Neural progenitor cell (in vitro differentiated cells): ENCODE measurements around the gene RTN4RL1. TPM values are rescaled to one million over a fixed set of nuclear protein-coding genes. Genes with fewer than 3 reads are reported as not detected.

Experiments used
- DNase-seq: peaks from one replicate; pipeline ENCODE4 v3.0.0-alpha.2; 2016; ENCODE audit warnings: low spot score
- H2AFZ ChIP-seq: fragments of 200-600 bp; sonication (generic); replicated peaks from 2 replicates; pipeline ENCODE4 v1.6.1; 2016; ENCODE audit warnings: antibody characterized with exemption
- H3F3A ChIP-seq: fragments of 200-600 bp; sonication (generic); 2 replicates; pipeline ENCODE4 v1.6.1; 2016; ENCODE audit warnings: antibody characterized with exemption, low read depth
- H3K27ac ChIP-seq: fragments of 200-600 bp; sonication (generic); 2 replicates; pipeline ENCODE4 v1.5.1; 2016; ENCODE audit warnings: mild to moderate bottlenecking
- H3K27me3 ChIP-seq: fragments of 200-600 bp; sonication (generic); 2 replicates; pipeline ENCODE4 v1.6.1; 2016; ENCODE audit warnings: mild to moderate bottlenecking, moderate library complexity
- H3K36me3 ChIP-seq: fragments of 200-600 bp; sonication (generic); 2 replicates; pipeline ENCODE4 v1.5.1; 2016
- H3K4me1 ChIP-seq: fragments of 200-600 bp; sonication (generic); 2 replicates; pipeline ENCODE4 v1.6.1; 2016; ENCODE audit warnings: mixed run types
- H3K4me2 ChIP-seq: fragments of 200-600 bp; sonication (generic); 2 replicates; pipeline ENCODE4 v1.6.1; 2016
- H3K4me3 ChIP-seq: fragments of 200-600 bp; sonication (generic); 2 replicates; pipeline ENCODE4 v1.5.1; 2016
- H3K79me2 ChIP-seq: fragments of 200-600 bp; sonication (generic); 2 replicates; pipeline ENCODE4 v1.6.1; 2016; ENCODE audit warnings: low read depth
- H3K9ac ChIP-seq: fragments of 200-600 bp; sonication (generic); 2 replicates; pipeline ENCODE4 v1.6.1; 2016
- H3K9me3 ChIP-seq: fragments of 200-600 bp; sonication (generic); 2 replicates; pipeline ENCODE4 v1.5.1; 2016; ENCODE audit warnings: low read depth
- H4K20me1 ChIP-seq: fragments of 200-600 bp; sonication (generic); 2 replicates; pipeline ENCODE4 v1.6.1; 2016; ENCODE audit warnings: low read depth
- H3K27ac Mint-ChIP-seq: 3 replicates; pipeline ENCODE4 v1.8.0; 2021; ENCODE audit warnings: mixed read lengths
- H3K27me3 Mint-ChIP-seq: 2 replicates; pipeline ENCODE4 v1.8.0; 2022; ENCODE audit warnings: low read depth, mild to moderate bottlenecking, inconsistent platforms, moderate library complexity, mixed read lengths; ENCODE audit not compliant: insufficient read depth
- H3K36me3 Mint-ChIP-seq: 3 replicates; pipeline ENCODE4 v1.8.0; 2021; ENCODE audit warnings: mixed read lengths
- H3K4me1 Mint-ChIP-seq: 3 replicates; pipeline ENCODE4 v1.8.0; 2021; ENCODE audit warnings: mixed read lengths
- H3K4me3 Mint-ChIP-seq: 3 replicates; pipeline ENCODE4 v1.8.0; 2021; ENCODE audit warnings: mild to moderate bottlenecking, moderate library complexity, mixed read lengths
- H3K9me3 Mint-ChIP-seq: 3 replicates; pipeline ENCODE4 v1.8.0; 2020; ENCODE audit warnings: mixed read lengths
- CTCF ChIP-seq: fragments of 200-600 bp; sonication (generic); IDR thresholded peaks from 2 replicates; pipeline ENCODE4 v1.5.1; 2017; ENCODE audit warnings: antibody characterized with exemption, mild to moderate bottlenecking
- EZH2 ChIP-seq: fragments of 200-600 bp; sonication (generic); IDR thresholded peaks from 2 replicates; pipeline ENCODE4 v1.6.1; 2017; ENCODE audit warnings: antibody characterized with exemption, mild to moderate bottlenecking, moderate library complexity
- EZH2phosphoT487 ChIP-seq: fragments of 200-600 bp; sonication (generic); IDR thresholded peaks from 2 replicates; pipeline ENCODE4 v1.6.1; 2017; ENCODE audit warnings: antibody characterized with exemption
- total RNA-seq: library from RNA; depleted of rRNA; stranded (reverse); fragments of >200 nt; gene quantifications from 2 replicates; pipeline ENCODE4 v1.2.3, GENCODE V29; 2015; ENCODE audit warnings: low replicate concordance

Gene RTN4RL1
- total RNA-seq, 1 donor from 2014 or later, result 3.4 TPM

- Histone ChIP-seq H3K27me3 (peaks cover 66% of the 10 kb centered on the region), H3K9ac (no peak overlapping the region), H3K4me1 (peaks cover 18% of the 10 kb centered on the region), H3K4me2 (no peak overlapping the region), H3K79me2 (no peaks in the 10 kb centered on the region), H3K27ac (no peak overlapping the region), H3K4me3 (no peak overlapping the region), H3F3A (peaks cover 26% of the 10 kb centered on the region), H3K36me3 (no peaks in the 10 kb centered on the region), H3K9me3 (no peaks in the 10 kb centered on the region), H2AFZ (no peak overlapping the region), H4K20me1 (peaks cover 6% of the 10 kb centered on the region)
- DNase-seq, result no peak
- H3K27ac Mint-ChIP-seq, result no peak overlapping the region
- peaks cover 5% of the 10 kb centered on the region for H3K9me3 Mint-ChIP-seq
- peaks cover 1% of the 10 kb centered on the region for H3K36me3 Mint-ChIP-seq
- peak overlapping the region; percentile 75 for H3K4me3 Mint-ChIP-seq
- peaks cover 40% of the 10 kb centered on the region for H3K4me1 Mint-ChIP-seq
- no peak for TF ChIP-seq EZH2phosphoT487
- TF ChIP-seq CTCF, result no peak
- H3K27me3 Mint-ChIP-seq, result peaks cover 29% of the 10 kb centered on the region
Observed at GRCh38 chr17:2028234-2028614, 3.1 kb upstream of the RTN4RL1 start.

- H3K36me3 Mint-ChIP-seq, result peaks cover 1% of the 10 kb centered on the region
- H3K4me3 Mint-ChIP-seq, result peak overlapping the region; percentile 67
- Histone ChIP-seq H3K9me3 (no peaks in the 10 kb centered on the region), H3K4me3 (no peak overlapping the region), H3K27me3 (peaks cover 71% of the 10 kb centered on the region), H2AFZ (no peak overlapping the region), H3K9ac (no peak overlapping the region), H3K79me2 (no peaks in the 10 kb centered on the region), H3F3A (peaks cover 31% of the 10 kb centered on the region), H4K20me1 (peaks cover 8% of the 10 kb centered on the region), H3K4me2 (no peak overlapping the region), H3K4me1 (peaks cover 23% of the 10 kb centered on the region), H3K36me3 (no peaks in the 10 kb centered on the region), H3K27ac (no peak overlapping the region)
- H3K27ac Mint-ChIP-seq, result no peak overlapping the region
- H3K27me3 Mint-ChIP-seq, result peaks cover 31% of the 10 kb centered on the region
- H3K9me3 Mint-ChIP-seq, result peaks cover 5% of the 10 kb centered on the region
- no peak for TF ChIP-seq CTCF
- H3K4me1 Mint-ChIP-seq, result peaks cover 40% of the 10 kb centered on the region
- no peak for DNase-seq
Observed at GRCh38 chr17:2027528-2028233, 2.5 kb upstream of the RTN4RL1 start.

- DNase-seq, result peak; percentile 74
- peak overlapping the region; percentile 61 for H2AFZ ChIP-seq
- H3K4me1 ChIP-seq, result peaks cover 23% of the 10 kb centered on the region
- peaks cover 90% of the 10 kb centered on the region for H3K27me3 ChIP-seq
- peak; percentile 88 for TF ChIP-seq EZH2phosphoT487
- peak; percentile 54 for TF ChIP-seq CTCF
- TF ChIP-seq EZH2, result peak; percentile 86
- H4K20me1 ChIP-seq, result peaks cover 8% of the 10 kb centered on the region
- peaks cover 1% of the 10 kb centered on the region for H3K36me3 Mint-ChIP-seq
- H3F3A ChIP-seq, result peaks cover 34% of the 10 kb centered on the region
- peak overlapping the region; percentile 86 for H3K4me3 Mint-ChIP-seq
- no peak overlapping the region for H3K9ac ChIP-seq
- no peak overlapping the region for H3K27ac Mint-ChIP-seq
- H3K4me1 Mint-ChIP-seq, result peaks cover 34% of the 10 kb centered on the region
- H3K9me3 Mint-ChIP-seq, result peaks cover 5% of the 10 kb centered on the region
- peak overlapping the region; percentile 62 for H3K4me3 ChIP-seq
- no peaks in the 10 kb centered on the region for H3K36me3 ChIP-seq
- H3K79me2 ChIP-seq, result no peaks in the 10 kb centered on the region
- H3K27me3 Mint-ChIP-seq, result peaks cover 35% of the 10 kb centered on the region
- peak overlapping the region; percentile 91 for H3K4me2 ChIP-seq
- H3K27ac ChIP-seq, result no peak overlapping the region
- no peaks in the 10 kb centered on the region for H3K9me3 ChIP-seq
Observed at GRCh38 chr17:2025622-2026309, 632 bp upstream of the RTN4RL1 start.
